Measurements from ENCODE around the gene HDHD5.

- TF ChIP-seq CTCF (IDR thresholded peaks at IDR 0.05): no peak
- no peak for TF ChIP-seq POLR2A (IDR thresholded peaks at IDR 0.05)
These were observed 63.0 kb downstream of the HDHD5 start for GRCh38 chr22:17096071-17096470.

Data from right lobe of liver (tissue), 4 donors.